GM21717 (cell line): Measurements from ENCODE around the gene SLAMF6.
"Not testable (repeated sequence)": the region's sequence is repeated elsewhere in the genome, so short reads cannot be mapped to it uniquely, and the experiment has no call there.

ENCODE experiments used
- ATAC-seq: cut with Tn5 transposase; IDR thresholded peaks from one replicate; pipeline ENCODE4 v1.9.1; 2021; ENCODE audit warnings: mild to moderate bottlenecking, moderate library complexity; ENCODE audit not compliant: unreplicated experiment

SLAMF6 gene

GRCh38 chr1:160522622-160523345, at the start of gene SLAMF6:
Gene SLAMF6 (minus strand): TSS chr1:160523255. CDS start chr1:160523192, 63 bp downstream.
- peak; percentile 46 for ATAC-seq

- no peak for ATAC-seq
Observed at GRCh38 chr1:160570840-160571239, 47.8 kb upstream of the SLAMF6 start.

- ATAC-seq, result no peak
Observed at GRCh38 chr1:160569806-160570205, 46.8 kb upstream of the SLAMF6 start.

- no peak for ATAC-seq
Observed at GRCh38 chr1:160567858-160568682, 45.0 kb upstream of the SLAMF6 start.

- no peak for ATAC-seq
Observed at GRCh38 chr1:160567341-160567740, 44.3 kb upstream of the SLAMF6 start.

- ATAC-seq, result no peak
Observed at GRCh38 chr1:160565564-160565963, 42.5 kb upstream of the SLAMF6 start.

- not testable (repeated sequence) for ATAC-seq
Observed at GRCh38 chr1:160563230-160563629, 40.2 kb upstream of the SLAMF6 start.

GRCh38 chr1:160562745-160563144, 39.7 kb upstream of the SLAMF6 start:
- ATAC-seq, result not testable (repeated sequence)

GRCh38 chr1:160560806-160561205, 37.8 kb upstream of the SLAMF6 start:
- no peak for ATAC-seq

GRCh38 chr1:160560045-160560705, 37.1 kb upstream of the SLAMF6 start:
- ATAC-seq, result no peak

- ATAC-seq, result not testable (repeated sequence)
Observed at GRCh38 chr1:160559437-160559836, 36.4 kb upstream of the SLAMF6 start.

GRCh38 chr1:160558660-160559380, 35.8 kb upstream of the SLAMF6 start:
- ATAC-seq, result no peak

- no peak for ATAC-seq
Observed at GRCh38 chr1:160553778-160554177, 30.7 kb upstream of the SLAMF6 start.

- ATAC-seq, result no peak
Observed at GRCh38 chr1:160552425-160552824, 29.4 kb upstream of the SLAMF6 start.

- no peak for ATAC-seq
Observed at GRCh38 chr1:160550572-160551034, 27.5 kb upstream of the SLAMF6 start.

- ATAC-seq, result no peak
Observed at GRCh38 chr1:160549665-160550006, 26.6 kb upstream of the SLAMF6 start.

- ATAC-seq, result peak; percentile 59
Observed at GRCh38 chr1:160548960-160549664, 26.1 kb upstream of the SLAMF6 start.

- no peak for ATAC-seq
Observed at GRCh38 chr1:160548183-160548582, 25.1 kb upstream of the SLAMF6 start.

- ATAC-seq, result no peak
Observed at GRCh38 chr1:160547422-160547821, 24.4 kb upstream of the SLAMF6 start.

GRCh38 chr1:160546942-160547341, 23.9 kb upstream of the SLAMF6 start:
- no peak for ATAC-seq
